ENCODE results near the gene LHCGR.

The LHCGR gene

DNA sequence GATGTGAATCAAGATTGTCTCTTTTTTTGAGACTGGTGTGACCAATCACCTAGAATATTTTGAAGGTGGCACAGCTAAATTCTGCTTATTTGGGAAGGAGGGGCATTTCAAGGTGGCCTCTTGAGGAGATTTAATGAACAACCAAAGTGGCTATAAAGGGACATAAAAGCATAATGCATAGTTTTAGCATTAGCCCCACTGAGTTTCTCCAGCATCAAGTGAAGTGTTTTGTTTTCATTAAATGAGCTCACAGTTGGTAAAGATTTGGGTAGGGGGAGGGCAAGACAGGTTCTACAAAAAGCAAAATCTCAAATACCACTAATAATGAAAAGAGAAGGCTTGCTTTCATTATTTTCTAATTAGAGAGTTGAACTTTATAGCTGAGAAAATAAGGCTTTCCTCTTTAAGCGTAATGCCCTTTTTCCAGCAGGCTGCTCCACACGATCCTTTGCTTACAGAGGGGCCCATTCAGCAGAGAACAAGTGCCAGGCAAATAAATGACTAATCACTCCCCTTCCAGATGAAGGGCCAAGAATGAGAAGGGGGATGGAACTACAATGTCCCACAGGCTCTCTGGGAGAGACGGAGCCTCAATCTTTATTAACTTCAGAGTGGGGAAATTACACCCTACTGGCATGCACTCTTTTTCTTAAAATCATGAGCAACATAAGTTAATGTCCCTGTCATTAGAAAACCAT is 35.9 kb downstream of the LHCGR start:
- no peak for TF ChIP-seq CTCF (IDR thresholded peaks at IDR 0.05)
- Mint-ChIP-seq H3K27me3 (ENCODE audit: low read depth, poor library complexity) (peaks cover 8% of the 10 kb centered on the region), H3K9me3 (no peaks in the 10 kb centered on the region), H3K36me3 (ENCODE audit: low read depth) (no peaks in the 10 kb centered on the region), H3K4me1 (peaks cover 39% of the 10 kb centered on the region), H3K4me3 (no peak overlapping the region), H3K27ac (no peak overlapping the region)
- DNase-seq: no peak

- H3K4me1 Mint-ChIP-seq: peaks cover 43% of the 10 kb centered on the region
- H3K36me3 Mint-ChIP-seq (ENCODE audit: low read depth): no peaks in the 10 kb centered on the region
- no peaks in the 10 kb centered on the region for H3K9me3 Mint-ChIP-seq
- no peak for TF ChIP-seq CTCF (IDR thresholded peaks at IDR 0.05)
- H3K4me3 Mint-ChIP-seq: no peak overlapping the region
- H3K27ac Mint-ChIP-seq: no peak overlapping the region
- no peak for DNase-seq
- peaks cover 4% of the 10 kb centered on the region for H3K27me3 Mint-ChIP-seq (ENCODE audit: low read depth, poor library complexity)
Observed at GRCh38 chr2:48717846-48718245, 37.7 kb downstream of the LHCGR start.

DNA sequence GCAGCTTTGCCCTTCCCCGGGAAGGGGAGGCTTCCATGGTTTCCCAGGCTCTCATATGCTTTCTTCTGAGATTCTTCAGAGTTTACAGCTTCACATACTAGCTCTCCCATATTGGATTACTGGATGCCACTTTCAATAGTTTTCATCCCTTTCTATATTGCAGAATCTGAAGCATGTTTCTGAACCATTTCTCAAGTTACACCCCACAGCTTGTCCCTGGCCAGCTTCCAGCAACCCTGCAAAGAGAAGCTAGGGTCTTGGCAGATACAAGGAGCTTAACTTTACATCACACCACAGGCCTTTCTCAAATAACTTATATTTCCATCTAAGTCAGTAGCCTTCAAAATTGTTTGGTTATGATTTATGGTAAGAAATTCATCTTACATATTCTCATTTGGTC is 39.6 kb downstream of the LHCGR start:
- DNase-seq: no peak
- no peak overlapping the region for H3K27ac Mint-ChIP-seq
- H3K4me1 Mint-ChIP-seq: peaks cover 35% of the 10 kb centered on the region

DNA sequence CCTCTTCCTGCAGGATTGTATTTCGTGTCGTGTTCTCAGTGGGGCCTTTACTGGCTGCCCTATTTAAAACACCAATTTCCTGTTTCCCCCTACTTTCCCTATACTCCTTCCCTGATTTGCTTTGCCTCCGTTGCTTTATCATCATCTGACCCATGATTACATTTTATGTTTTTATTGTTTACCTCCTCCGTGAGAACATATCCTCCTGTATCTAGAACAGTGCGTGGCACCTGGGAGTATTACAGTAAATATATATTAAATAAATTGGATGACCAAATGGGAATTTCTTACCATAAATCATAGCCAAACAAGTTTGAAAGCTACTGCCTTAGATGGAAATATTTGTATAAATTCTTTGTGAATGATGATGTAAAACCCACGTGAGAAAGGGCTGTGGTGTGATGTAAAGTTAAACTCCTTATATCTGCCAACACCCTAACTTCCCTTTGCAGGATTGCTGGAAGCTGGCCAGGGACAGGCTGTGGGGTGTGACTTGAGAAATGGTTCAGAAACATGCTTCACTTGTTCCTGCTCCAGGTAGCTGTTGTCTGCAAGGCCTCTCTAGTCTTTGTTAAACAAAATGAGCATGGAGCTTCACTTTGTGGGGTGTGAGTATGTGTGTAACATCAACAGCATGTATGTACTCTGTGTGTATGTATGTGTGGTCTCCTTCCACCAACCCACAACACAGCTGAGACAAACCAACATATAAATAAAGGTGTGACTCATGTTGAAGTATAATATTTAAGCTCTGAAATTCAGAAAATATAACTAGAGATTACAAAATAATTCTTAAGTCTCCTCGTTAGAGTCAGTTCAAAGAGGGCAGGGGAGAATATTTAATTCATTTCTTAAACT is 40.3 kb downstream of the LHCGR start:
- Mint-ChIP-seq H3K9me3 (no peaks in the 10 kb centered on the region), H3K4me3 (no peak overlapping the region), H3K27me3 (ENCODE audit: low read depth, poor library complexity) (peaks cover 4% of the 10 kb centered on the region), H3K36me3 (ENCODE audit: low read depth) (no peaks in the 10 kb centered on the region), H3K4me1 (peaks cover 31% of the 10 kb centered on the region), H3K27ac (peak overlapping the region; percentile 83)
- no peak for DNase-seq
- TF ChIP-seq CTCF (IDR thresholded peaks at IDR 0.05): no peak

More for the DNA sequence above, 39.6 kb downstream of the LHCGR start:
- Mint-ChIP-seq H3K27me3 (ENCODE audit: low read depth, poor library complexity) (peaks cover 3% of the 10 kb centered on the region), H3K4me3 (no peak overlapping the region), H3K9me3 (no peaks in the 10 kb centered on the region), H3K36me3 (ENCODE audit: low read depth) (no peaks in the 10 kb centered on the region)
- no peak for TF ChIP-seq CTCF (IDR thresholded peaks at IDR 0.05)

DNA sequence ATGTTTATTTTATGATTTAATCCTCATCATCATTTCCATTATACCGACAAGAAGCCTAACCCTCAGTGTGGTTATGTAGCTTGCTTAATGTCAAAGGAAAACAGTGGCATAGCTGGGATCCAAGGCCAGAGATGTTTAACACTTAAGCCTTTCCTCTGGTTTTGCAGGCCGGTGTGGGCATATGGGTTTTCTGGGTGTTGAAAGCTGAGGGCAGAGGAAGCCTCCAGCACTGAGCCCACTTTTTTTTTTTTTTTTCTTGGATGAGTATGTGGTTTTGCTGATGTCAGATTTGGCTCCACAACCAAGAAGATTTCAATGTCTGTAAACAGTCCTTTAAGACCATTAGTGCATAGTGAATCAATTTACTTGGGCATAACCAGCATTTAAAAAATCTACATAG is 41.3 kb downstream of the LHCGR start:
- DNase-seq: no peak
- Mint-ChIP-seq H3K9me3 (no peaks in the 10 kb centered on the region), H3K36me3 (ENCODE audit: low read depth) (no peaks in the 10 kb centered on the region)

More for the DNA sequence above, 41.3 kb downstream of the LHCGR start:
- TF ChIP-seq CTCF (IDR thresholded peaks at IDR 0.05): no peak
- H3K27ac Mint-ChIP-seq: no peak overlapping the region
- H3K4me3 Mint-ChIP-seq: no peak overlapping the region
- H3K4me1 Mint-ChIP-seq: peaks cover 20% of the 10 kb centered on the region
- H3K27me3 Mint-ChIP-seq (ENCODE audit: low read depth, poor library complexity): peaks cover 4% of the 10 kb centered on the region
